Mononuclear cell (primary cell): ENCODE results near the gene GLIS1. TPM values are rescaled to one million over a fixed set of nuclear protein-coding genes. Genes with fewer than 3 reads are reported as not detected.

Experiments
- H3K27me3 ChIP-seq: 2 replicates; pipeline ENCODE4 v1.6.0; 2011; ENCODE audit warnings: low read length, control low read depth; ENCODE audit not compliant: insufficient read depth
- H3K4me1 ChIP-seq: 2 replicates; pipeline ENCODE4 v1.5.1; 2011; ENCODE audit warnings: mild to moderate bottlenecking, low read length, control low read depth; ENCODE audit not compliant: insufficient read depth
- H3K4me3 ChIP-seq: 2 replicates; pipeline ENCODE4 v1.5.1; 2011; ENCODE audit warnings: mild to moderate bottlenecking, low read length, moderate library complexity
- H3K9me3 ChIP-seq: 2 replicates; pipeline ENCODE4 v1.5.1; 2011; ENCODE audit warnings: low read depth, mild to moderate bottlenecking, control low read depth, low read length
- total RNA-seq: library from RNA; depleted of rRNA; stranded (reverse); fragments of >200 nt; gene quantifications from one replicate; pipeline ENCODE4 v1.2.3, GENCODE V29; 2012

GLIS1 gene
- total RNA-seq, 1 donor: not detected

GRCh38 chr1:53543130-53543777 lies 195.7 kb downstream of the GLIS1 start:
- no peaks in the 10 kb centered on the region for H3K4me1 ChIP-seq
- H3K4me3 ChIP-seq: no peak overlapping the region
- no peaks in the 10 kb centered on the region for H3K27me3 ChIP-seq

GRCh38 chr1:53542551-53542950 lies 196.4 kb downstream of the GLIS1 start:
- Histone ChIP-seq H3K4me1 (no peaks in the 10 kb centered on the region), H3K4me3 (no peak overlapping the region), H3K9me3 (no peaks in the 10 kb centered on the region), H3K27me3 (no peaks in the 10 kb centered on the region)

More at GRCh38 chr1:53543130-53543777, 195.7 kb downstream of the GLIS1 start:
- no peaks in the 10 kb centered on the region for H3K9me3 ChIP-seq

GRCh38 chr1:53541761-53542550 lies 197.0 kb downstream of the GLIS1 start:
- Histone ChIP-seq H3K4me3 (no peak overlapping the region), H3K4me1 (no peaks in the 10 kb centered on the region), H3K27me3 (no peaks in the 10 kb centered on the region), H3K9me3 (no peaks in the 10 kb centered on the region)

GRCh38 chr1:53541263-53541625 lies 197.7 kb downstream of the GLIS1 start:
- Histone ChIP-seq H3K4me3 (no peak overlapping the region), H3K27me3 (no peaks in the 10 kb centered on the region), H3K4me1 (no peaks in the 10 kb centered on the region), H3K9me3 (no peaks in the 10 kb centered on the region)

- H3K9me3 ChIP-seq: no peaks in the 10 kb centered on the region
- no peaks in the 10 kb centered on the region for H3K27me3 ChIP-seq
Measured at GRCh38 chr1:53540604-53541262, 198.2 kb downstream of the GLIS1 start.

GRCh38 chr1:53539711-53540603 lies 199.0 kb downstream of the GLIS1 start:
- H3K4me1 ChIP-seq: no peaks in the 10 kb centered on the region
- H3K27me3 ChIP-seq: no peaks in the 10 kb centered on the region
- H3K4me3 ChIP-seq: no peak overlapping the region
- no peaks in the 10 kb centered on the region for H3K9me3 ChIP-seq

More at GRCh38 chr1:53540604-53541262, 198.2 kb downstream of the GLIS1 start:
- Histone ChIP-seq H3K4me1 (no peaks in the 10 kb centered on the region), H3K4me3 (no peak overlapping the region)

- H3K4me1 ChIP-seq: no peaks in the 10 kb centered on the region
Measured at GRCh38 chr1:53539226-53539625, 199.7 kb downstream of the GLIS1 start.

GRCh38 chr1:53536606-53537005 lies 202.4 kb downstream of the GLIS1 start:
- Histone ChIP-seq H3K9me3 (no peaks in the 10 kb centered on the region), H3K4me1 (no peaks in the 10 kb centered on the region), H3K4me3 (no peak overlapping the region), H3K27me3 (no peaks in the 10 kb centered on the region)

More at GRCh38 chr1:53539226-53539625, 199.7 kb downstream of the GLIS1 start:
- Histone ChIP-seq H3K27me3 (no peaks in the 10 kb centered on the region), H3K9me3 (no peaks in the 10 kb centered on the region), H3K4me3 (no peak overlapping the region)

- Histone ChIP-seq H3K9me3 (no peaks in the 10 kb centered on the region), H3K4me3 (no peak overlapping the region), H3K4me1 (no peaks in the 10 kb centered on the region), H3K27me3 (no peaks in the 10 kb centered on the region)
Measured at GRCh38 chr1:53535846-53536245, 203.1 kb downstream of the GLIS1 start.

GRCh38 chr1:53535226-53535625 lies 203.7 kb downstream of the GLIS1 start:
- Histone ChIP-seq H3K4me1 (no peaks in the 10 kb centered on the region), H3K9me3 (no peaks in the 10 kb centered on the region), H3K4me3 (no peak overlapping the region), H3K27me3 (no peaks in the 10 kb centered on the region)

- H3K4me1 ChIP-seq: no peaks in the 10 kb centered on the region
- no peak overlapping the region for H3K4me3 ChIP-seq
- no peaks in the 10 kb centered on the region for H3K9me3 ChIP-seq
- H3K27me3 ChIP-seq: no peaks in the 10 kb centered on the region
Measured at GRCh38 chr1:53532912-53533311, 206.1 kb downstream of the GLIS1 start.

- Histone ChIP-seq H3K4me1 (no peaks in the 10 kb centered on the region), H3K4me3 (no peak overlapping the region), H3K9me3 (no peaks in the 10 kb centered on the region), H3K27me3 (no peaks in the 10 kb centered on the region)
Measured at GRCh38 chr1:53532377-53532776, 206.6 kb downstream of the GLIS1 start.

- Histone ChIP-seq H3K4me3 (no peak overlapping the region), H3K27me3 (no peaks in the 10 kb centered on the region), H3K4me1 (no peaks in the 10 kb centered on the region), H3K9me3 (no peaks in the 10 kb centered on the region)
Measured at GRCh38 chr1:53530550-53530949, 208.4 kb downstream of the GLIS1 start.

GRCh38 chr1:53529555-53529954 lies 209.4 kb downstream of the GLIS1 start:
- no peaks in the 10 kb centered on the region for H3K4me1 ChIP-seq
- H3K9me3 ChIP-seq: no peaks in the 10 kb centered on the region
- H3K4me3 ChIP-seq: no peak overlapping the region
- H3K27me3 ChIP-seq: no peaks in the 10 kb centered on the region
